WTC11 (cell line): ENCODE data around the gene CAPN1.

Experiments
- ELF4 ChIP-seq: sonication (generic); formaldehyde crosslinking; IDR thresholded peaks from 2 replicates; pipeline ENCODE4 v1.8.1; 2022; ENCODE audit warnings: low read depth, mild to moderate bottlenecking, moderate library complexity, missing genetic modification reagents
- TF ChIP-seq, protein P1 (sequence below): fragments of 200-600 bp; IDR thresholded peaks from 2 replicates; pipeline ENCODE4 v1.8.0; 2022; ENCODE audit warnings: antibody characterized with exemption

DNA sequence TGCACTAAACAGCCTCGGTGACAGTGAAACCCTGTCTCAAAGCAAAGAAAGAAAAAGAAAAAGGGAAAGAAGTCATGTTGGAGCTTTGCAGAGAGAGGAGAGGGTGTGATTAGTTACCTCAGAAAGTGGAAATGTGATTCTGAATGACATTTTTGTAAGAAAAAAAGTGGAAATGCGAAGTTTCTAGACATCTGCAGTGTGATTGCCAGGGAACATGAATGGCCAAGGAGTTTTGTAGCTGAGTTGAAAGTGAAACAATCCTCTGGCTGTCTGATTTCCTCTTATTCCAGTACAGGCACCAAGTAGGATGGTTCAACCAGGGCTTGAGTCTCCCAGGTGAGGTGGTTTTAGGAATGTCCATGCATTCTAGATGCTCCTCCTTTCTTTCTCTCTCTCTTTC lies 29.6 kb upstream of the CAPN1 start:
- no peak for TF ChIP-seq ELF4
- TF ChIP-seq, protein P1, sequence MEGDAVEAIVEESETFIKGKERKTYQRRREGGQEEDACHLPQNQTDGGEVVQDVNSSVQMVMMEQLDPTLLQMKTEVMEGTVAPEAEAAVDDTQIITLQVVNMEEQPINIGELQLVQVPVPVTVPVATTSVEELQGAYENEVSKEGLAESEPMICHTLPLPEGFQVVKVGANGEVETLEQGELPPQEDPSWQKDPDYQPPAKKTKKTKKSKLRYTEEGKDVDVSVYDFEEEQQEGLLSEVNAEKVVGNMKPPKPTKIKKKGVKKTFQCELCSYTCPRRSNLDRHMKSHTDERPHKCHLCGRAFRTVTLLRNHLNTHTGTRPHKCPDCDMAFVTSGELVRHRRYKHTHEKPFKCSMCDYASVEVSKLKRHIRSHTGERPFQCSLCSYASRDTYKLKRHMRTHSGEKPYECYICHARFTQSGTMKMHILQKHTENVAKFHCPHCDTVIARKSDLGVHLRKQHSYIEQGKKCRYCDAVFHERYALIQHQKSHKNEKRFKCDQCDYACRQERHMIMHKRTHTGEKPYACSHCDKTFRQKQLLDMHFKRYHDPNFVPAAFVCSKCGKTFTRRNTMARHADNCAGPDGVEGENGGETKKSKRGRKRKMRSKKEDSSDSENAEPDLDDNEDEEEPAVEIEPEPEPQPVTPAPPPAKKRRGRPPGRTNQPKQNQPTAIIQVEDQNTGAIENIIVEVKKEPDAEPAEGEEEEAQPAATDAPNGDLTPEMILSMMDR, result no peak
